WERI-Rb-1 (cell line): ENCODE measurements around the gene ARHGAP10.
"Not testable (repeated sequence)": the region's sequence is repeated elsewhere in the genome, so short reads cannot be mapped to it uniquely, and the experiment has no call there.

Source experiments
- DNase-seq: peaks from one replicate; pipeline ENCODE4 v3.0.0-alpha.2; 2020
- H3K27ac ChIP-seq: fragments of 250-450 bp; sonication (Bioruptor Pico); 2 replicates; pipeline ENCODE4 v1.5.1; 2020; ENCODE audit warnings: mild to moderate bottlenecking, moderate library complexity
- H3K27me3 ChIP-seq: fragments of 250-450 bp; sonication (Bioruptor Pico); 2 replicates; pipeline ENCODE4 v1.5.1; 2021; ENCODE audit warnings: mild to moderate bottlenecking, low read depth, moderate library complexity; ENCODE audit not compliant: insufficient read depth, severe bottlenecking
- H3K36me3 ChIP-seq: fragments of 250-450 bp; sonication (Bioruptor Pico); 2 replicates; pipeline ENCODE4 v1.5.1; 2020; ENCODE audit warnings: mild to moderate bottlenecking, moderate library complexity
- H3K4me3 ChIP-seq: 2 replicates; pipeline ENCODE4 v1.5.1; 2011; ENCODE audit warnings: low read depth, mild to moderate bottlenecking, control low read depth, low read length
- H3K9me3 ChIP-seq: fragments of 250-450 bp; sonication (Bioruptor Pico); 2 replicates; pipeline ENCODE4 v1.5.1; 2021; ENCODE audit warnings: mild to moderate bottlenecking, moderate library complexity; ENCODE audit not compliant: severe bottlenecking
- CTCF ChIP-seq: IDR thresholded peaks from 2 replicates; pipeline ENCODE4 v1.5.1; 2011; ENCODE audit warnings: low read depth, mild to moderate bottlenecking, control low read depth, inconsistent platforms, low read length

The ARHGAP10 gene

GRCh38 chr4:147791341-147791740, 59.5 kb downstream of the ARHGAP10 start:
- no peak for DNase-seq
- H3K36me3 ChIP-seq, result no peaks in the 10 kb centered on the region
- H3K4me3 ChIP-seq, result no peak overlapping the region
- no peaks in the 10 kb centered on the region for H3K9me3 ChIP-seq
- H3K27me3 ChIP-seq, result no peaks in the 10 kb centered on the region
- no peak overlapping the region for H3K27ac ChIP-seq
- TF ChIP-seq CTCF, result no peak

GRCh38 chr4:147791865-147792264, 60.0 kb downstream of the ARHGAP10 start:
- TF ChIP-seq CTCF, result no peak
- Histone ChIP-seq H3K4me3 (no peak overlapping the region), H3K9me3 (no peaks in the 10 kb centered on the region), H3K36me3 (no peaks in the 10 kb centered on the region), H3K27ac (no peak overlapping the region), H3K27me3 (no peaks in the 10 kb centered on the region)
- no peak for DNase-seq

- Histone ChIP-seq H3K9me3 (no peaks in the 10 kb centered on the region), H3K4me3 (no peak overlapping the region), H3K36me3 (no peaks in the 10 kb centered on the region), H3K27me3 (no peaks in the 10 kb centered on the region), H3K27ac (no peak overlapping the region)
- no peak for TF ChIP-seq CTCF
- DNase-seq, result no peak
Measured at GRCh38 chr4:147793569-147794313, 61.9 kb downstream of the ARHGAP10 start.

- TF ChIP-seq CTCF, result no peak
- Histone ChIP-seq H3K4me3 (no peak overlapping the region), H3K27me3 (no peaks in the 10 kb centered on the region), H3K9me3 (no peaks in the 10 kb centered on the region), H3K27ac (no peak overlapping the region), H3K36me3 (no peaks in the 10 kb centered on the region)
- no peak for DNase-seq
Measured at GRCh38 chr4:147794314-147794680, 62.4 kb downstream of the ARHGAP10 start.

- no peaks in the 10 kb centered on the region for H3K36me3 ChIP-seq
- no peak overlapping the region for H3K27ac ChIP-seq
- no peak for DNase-seq
Measured at GRCh38 chr4:147794787-147795413, 63.0 kb downstream of the ARHGAP10 start.

GRCh38 chr4:147799057-147799456, 67.2 kb downstream of the ARHGAP10 start:
- not testable (repeated sequence) for H3K4me3 ChIP-seq, DNase-seq, H3K27me3 ChIP-seq, H3K27ac ChIP-seq, H3K9me3 ChIP-seq, H3K36me3 ChIP-seq

More at GRCh38 chr4:147794787-147795413, 63.0 kb downstream of the ARHGAP10 start:
- Histone ChIP-seq H3K4me3 (no peak overlapping the region), H3K27me3 (no peaks in the 10 kb centered on the region), H3K9me3 (no peaks in the 10 kb centered on the region)
- no peak for TF ChIP-seq CTCF
